Fibroblast of pulmonary artery (primary cell): ENCODE results near the gene GRM8.

Source experiments
- DNase-seq: peaks from one replicate; pipeline ENCODE4 v3.0.0-alpha.2; 2010; ENCODE audit warnings: low read depth
- H3K4me3 ChIP-seq: replicated peaks from 2 replicates; pipeline ENCODE4 v1.5.1; 2011; ENCODE audit warnings: low read depth, mild to moderate bottlenecking, control low read depth, low read length, moderate library complexity
- TF ChIP-seq, protein P1 (sequence below): IDR thresholded peaks from 2 replicates; pipeline ENCODE4 v1.5.1; 2011; ENCODE audit warnings: mild to moderate bottlenecking, control low read depth, low read length, inconsistent platforms; ENCODE audit errors: missing control alignments

GRM8 gene

GRCh38 chr7:126698909-126699308 lies 553.8 kb downstream of the GRM8 start:
- H3K4me3 ChIP-seq = no peak overlapping the region
- TF ChIP-seq, protein P1, sequence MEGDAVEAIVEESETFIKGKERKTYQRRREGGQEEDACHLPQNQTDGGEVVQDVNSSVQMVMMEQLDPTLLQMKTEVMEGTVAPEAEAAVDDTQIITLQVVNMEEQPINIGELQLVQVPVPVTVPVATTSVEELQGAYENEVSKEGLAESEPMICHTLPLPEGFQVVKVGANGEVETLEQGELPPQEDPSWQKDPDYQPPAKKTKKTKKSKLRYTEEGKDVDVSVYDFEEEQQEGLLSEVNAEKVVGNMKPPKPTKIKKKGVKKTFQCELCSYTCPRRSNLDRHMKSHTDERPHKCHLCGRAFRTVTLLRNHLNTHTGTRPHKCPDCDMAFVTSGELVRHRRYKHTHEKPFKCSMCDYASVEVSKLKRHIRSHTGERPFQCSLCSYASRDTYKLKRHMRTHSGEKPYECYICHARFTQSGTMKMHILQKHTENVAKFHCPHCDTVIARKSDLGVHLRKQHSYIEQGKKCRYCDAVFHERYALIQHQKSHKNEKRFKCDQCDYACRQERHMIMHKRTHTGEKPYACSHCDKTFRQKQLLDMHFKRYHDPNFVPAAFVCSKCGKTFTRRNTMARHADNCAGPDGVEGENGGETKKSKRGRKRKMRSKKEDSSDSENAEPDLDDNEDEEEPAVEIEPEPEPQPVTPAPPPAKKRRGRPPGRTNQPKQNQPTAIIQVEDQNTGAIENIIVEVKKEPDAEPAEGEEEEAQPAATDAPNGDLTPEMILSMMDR = no peak
- DNase-seq = no peak

DNA sequence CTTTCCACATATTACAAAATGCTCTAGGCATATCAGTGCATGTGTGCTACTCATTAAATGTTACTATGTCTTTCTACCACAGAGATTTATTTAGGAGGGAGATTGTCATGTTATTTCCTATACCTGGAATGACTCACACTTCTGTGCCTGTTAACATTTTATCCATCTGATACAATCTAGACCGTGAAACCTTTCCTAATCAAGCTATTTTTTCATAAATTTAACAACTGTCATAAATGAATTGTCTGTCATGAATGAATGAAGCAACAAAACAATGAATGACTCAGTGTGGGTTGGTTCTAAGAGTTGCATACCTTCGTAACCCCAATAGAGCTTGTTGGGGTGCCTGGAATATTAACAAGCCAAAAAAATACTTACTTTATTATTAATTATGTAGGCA lies 554.3 kb downstream of the GRM8 start:
- H3K4me3 ChIP-seq = no peak overlapping the region
- TF ChIP-seq, protein P1 = no peak
- no peak for DNase-seq

- DNase-seq = no peak
- no peak overlapping the region for H3K4me3 ChIP-seq
- TF ChIP-seq, protein P1 = no peak
These were observed 556.3 kb downstream of the GRM8 start for GRCh38 chr7:126696256-126697038.

DNA sequence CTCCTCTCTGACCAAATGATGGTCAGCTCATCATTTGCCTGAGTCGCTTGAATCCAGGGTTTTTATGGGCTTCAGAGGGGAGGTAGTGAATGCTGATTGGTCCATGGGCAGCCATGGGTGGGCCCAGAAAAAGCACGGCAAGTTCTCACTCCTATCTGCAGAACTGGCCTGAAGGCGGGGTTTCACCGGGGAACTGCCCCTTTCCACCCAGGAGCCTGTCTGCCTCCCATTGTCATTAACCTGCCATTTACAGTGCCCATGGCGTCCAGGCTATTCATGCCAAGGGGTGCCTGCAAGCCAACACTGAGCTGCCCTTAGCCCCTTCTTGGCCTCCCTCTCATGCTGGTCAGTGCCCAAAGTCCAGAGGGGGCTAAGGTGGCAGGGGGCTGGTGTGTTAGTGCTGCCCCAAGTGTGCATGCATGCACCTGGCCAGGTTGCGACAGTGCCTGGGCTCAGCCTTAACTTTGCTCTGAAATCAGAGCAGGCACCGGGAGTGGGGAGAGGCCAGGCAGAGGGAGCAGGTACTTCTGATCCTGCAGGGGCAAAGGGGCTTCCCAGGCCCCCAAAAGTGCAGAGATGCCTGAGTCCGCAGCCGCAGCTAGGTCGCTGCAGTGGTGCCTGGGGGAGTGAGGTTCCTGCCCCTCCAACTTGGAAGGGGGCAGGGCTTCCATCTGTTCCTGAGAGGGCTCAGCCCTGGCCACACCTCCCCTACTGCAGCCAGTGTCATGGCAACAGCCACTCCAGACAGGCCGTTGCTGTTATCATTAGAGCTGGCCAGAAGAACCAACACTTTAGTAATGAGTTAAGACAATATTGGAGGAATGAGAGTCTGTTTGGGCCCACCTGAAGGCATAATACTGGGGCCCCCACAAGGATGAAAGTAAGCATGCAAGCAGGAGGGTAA lies 561.6 kb downstream of the GRM8 start:
- TF ChIP-seq, protein P1 = no peak
- no peak for DNase-seq
- no peak overlapping the region for H3K4me3 ChIP-seq

- no peak for DNase-seq
- TF ChIP-seq, protein P1 = no peak
- no peak overlapping the region for H3K4me3 ChIP-seq
These were observed 562.6 kb downstream of the GRM8 start for GRCh38 chr7:126690104-126690503.

DNA sequence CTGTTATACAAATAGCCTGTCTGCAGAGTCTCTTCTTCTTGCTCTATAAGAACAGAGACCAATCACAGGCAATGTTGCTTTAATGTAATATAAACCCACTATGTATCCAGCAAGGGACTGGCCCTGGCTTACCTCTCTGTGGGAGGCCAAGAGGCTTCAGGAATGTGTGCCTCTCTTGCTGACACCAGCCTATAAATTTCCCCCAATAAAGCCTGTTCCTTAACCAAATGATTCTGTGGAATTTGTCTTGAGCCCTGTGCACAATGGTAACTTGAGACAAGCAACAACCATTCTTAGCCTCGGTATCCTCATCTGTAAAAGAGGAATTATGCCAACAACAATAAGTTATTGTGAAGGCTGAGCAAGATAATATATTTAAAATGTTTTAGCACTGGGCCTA lies 563.7 kb downstream of the GRM8 start:
- DNase-seq = peak; percentile 8
- H3K4me3 ChIP-seq = no peak overlapping the region
- TF ChIP-seq, protein P1 = no peak
